Breast epithelium (tissue), 4 donors: ENCODE measurements around the gene PRDM2. TPM values are rescaled to one million over a fixed set of nuclear protein-coding genes. Genes with fewer than 3 reads are reported as not detected.
A peak's percentile ranks its signal among the peaks of the same experiment; 100 is the strongest.

Experiments used
- DNase-seq, 2 donors: peaks; one replicate each; pipeline ENCODE4 v3.0.0-alpha.2; 2019; ENCODE audit warnings: low spot score in 2 of 2
- H3K27ac ChIP-seq, 2 donors: fragments of 200-600 bp; sonication (generic) in 1 of 2; one replicate each; pipeline ENCODE4 v1.5.1; 2016 to 2019; ENCODE audit warnings: mild to moderate bottlenecking in 1 of 2
- H3K27me3 ChIP-seq, 2 donors: fragments of 200-600 bp; sonication (generic) in 1 of 2; one replicate each; pipeline versions ENCODE4 v1.5.1 to v1.6.0; 2017 to 2019; ENCODE audit warnings: control low read depth in 1 of 2, mild to moderate bottlenecking in 1 of 2
- H3K36me3 ChIP-seq: fragments of 200-600 bp; one replicate; pipeline ENCODE4 v1.5.1; 2019
- H3K4me1 ChIP-seq, 2 donors: fragments of 200-600 bp; sonication (generic); one replicate each; pipeline ENCODE4 v1.5.1; 2016 to 2019; ENCODE audit warnings: control low read depth in 1 of 2
- H3K4me3 ChIP-seq, 3 donors: fragments of 200-600 bp; sonication (generic); 1 replicate in 2 of 3; 2 replicates in 1 of 3; pipeline ENCODE4 v1.5.1; 2016 to 2019; ENCODE audit warnings: mild to moderate bottlenecking in 3 of 3, moderate library complexity in 2 of 3
- H3K9me3 ChIP-seq, 2 donors: fragments of 200-600 bp; sonication (generic) in 1 of 2; one replicate each; pipeline ENCODE4 v1.5.1; 2016 to 2019; ENCODE audit warnings: control low read depth in 1 of 2
- CTCF ChIP-seq, 3 donors: fragments of 450-650 bp; IDR thresholded peaks; one replicate each; pipeline ENCODE4 v1.5.1; 2016 to 2017; ENCODE audit warnings: antibody characterized with exemption in 3 of 3, mild to moderate bottlenecking in 3 of 3, moderate library complexity in 3 of 3
- POLR2A ChIP-seq: fragments of 450-650 bp; IDR thresholded peaks from one replicate; pipeline ENCODE4 v1.6.1; 2016; ENCODE audit warnings: antibody characterized with exemption, mild to moderate bottlenecking, moderate library complexity
- POLR2AphosphoS5 ChIP-seq, 3 donors: sonication (generic); formaldehyde crosslinking; IDR thresholded peaks; one replicate each; pipeline ENCODE4 v1.6.1; 2017; ENCODE audit warnings: antibody characterized with exemption in 3 of 3
- intact Hi-C: fragments of 100-400 bp; cut with DNase I; formaldehyde crosslinking; loops from one replicate; pipeline ENCODE4 v1.15.1; 2023; ENCODE audit warnings: low total_unique reads
- total RNA-seq, 3 donors: library from RNA; depleted of rRNA; stranded (reverse); fragments of >200 nt; gene quantifications; one replicate each; pipeline ENCODE4 v1.1.0, GENCODE V29; 2016

The PRDM2 gene
- total RNA-seq, 3 donors from 2014 or later = 45.6 to 57.1 (median 47.2) TPM

GRCh38 chr1:13752852-13753251 is 52.9 kb downstream of the PRDM2 start:
- TF ChIP-seq POLR2AphosphoS5 (IDR thresholded peaks at IDR 0.05) = no peak
- no peak for TF ChIP-seq CTCF (IDR thresholded peaks at IDR 0.05)
- no peak for TF ChIP-seq POLR2A
- H3K27me3 ChIP-seq = no peaks in the 10 kb centered on the region
- H3K4me1 ChIP-seq = peaks cover 0 to 14% of the 10 kb centered on the region in 2 donors
- DNase-seq = no peak
- intact Hi-C loops = no loop called here
- H3K27ac ChIP-seq = peak overlapping the region in 1 of 2 donors; percentile 52
- no peaks in the 10 kb centered on the region for H3K36me3 ChIP-seq
- H3K9me3 ChIP-seq = no peaks in the 10 kb centered on the region
- H3K4me3 ChIP-seq = no peak overlapping the region

GRCh38 chr1:13753636-13754402 is 53.8 kb downstream of the PRDM2 start:
- intact Hi-C loops = no loop called here

GRCh38 chr1:13754510-13755103 is 54.6 kb downstream of the PRDM2 start:
- Histone ChIP-seq H3K27ac (peak overlapping the region; percentile 43 to 49), H3K4me1 (peaks cover 0 to 14% of the 10 kb centered on the region in 2 donors), H3K9me3 (no peaks in the 10 kb centered on the region), H3K36me3 (no peaks in the 10 kb centered on the region), H3K27me3 (no peaks in the 10 kb centered on the region), H3K4me3 (no peak overlapping the region)
- intact Hi-C loops = no loop called here
- TF ChIP-seq CTCF (IDR thresholded peaks at IDR 0.05) (no peak), POLR2AphosphoS5 (IDR thresholded peaks at IDR 0.05) (no peak), POLR2A (no peak)
- DNase-seq = no peak

More at GRCh38 chr1:13753636-13754402, 53.8 kb downstream of the PRDM2 start:
- H3K36me3 ChIP-seq = no peaks in the 10 kb centered on the region
- no peak for DNase-seq
- no peaks in the 10 kb centered on the region for H3K27me3 ChIP-seq
- no peaks in the 10 kb centered on the region for H3K9me3 ChIP-seq
- no peak for TF ChIP-seq POLR2A
- TF ChIP-seq CTCF (IDR thresholded peaks at IDR 0.05) = no peak
- TF ChIP-seq POLR2AphosphoS5 (IDR thresholded peaks at IDR 0.05) = no peak
- peaks cover 0 to 14% of the 10 kb centered on the region in 2 donors for H3K4me1 ChIP-seq
- peak overlapping the region; percentile 43 to 49 for H3K27ac ChIP-seq
- H3K4me3 ChIP-seq = no peak overlapping the region

GRCh38 chr1:13756557-13757315 is 56.7 kb downstream of the PRDM2 start:
- H3K27me3 ChIP-seq = no peaks in the 10 kb centered on the region
- no peak overlapping the region for H3K4me3 ChIP-seq
- TF ChIP-seq CTCF (IDR thresholded peaks at IDR 0.05) (no peak), POLR2AphosphoS5 (IDR thresholded peaks at IDR 0.05) (no peak), POLR2A (no peak)
- H3K9me3 ChIP-seq = no peaks in the 10 kb centered on the region
- peak overlapping the region; percentile 39 to 78 for H3K27ac ChIP-seq
- peaks cover 0 to 12% of the 10 kb centered on the region in 2 donors for H3K4me1 ChIP-seq
- no peaks in the 10 kb centered on the region for H3K36me3 ChIP-seq
- DNase-seq = no peak
- intact Hi-C loops = no loop called here
